Pons (tissue), 1 donor: ENCODE results near the gene DAPK1.

Experiments
- DNase-seq: peaks from one replicate; pipeline ENCODE4 v3.0.0-alpha.2; 2016; ENCODE audit warnings: low spot score

The DAPK1 gene

GRCh38 chr9:87613265-87614111, 115.8 kb downstream of the DAPK1 start:
- DNase-seq: peak; percentile 24

- DNase-seq: no peak
Observed at GRCh38 chr9:87614397-87614796, 116.7 kb downstream of the DAPK1 start.

GRCh38 chr9:87615136-87615535, 117.5 kb downstream of the DAPK1 start:
- DNase-seq: no peak

GRCh38 chr9:87615547-87616148, 118.0 kb downstream of the DAPK1 start:
- no peak for DNase-seq

GRCh38 chr9:87618226-87618625, 120.6 kb downstream of the DAPK1 start:
- DNase-seq: no peak

GRCh38 chr9:87618931-87619330, 121.3 kb downstream of the DAPK1 start:
- no peak for DNase-seq

- DNase-seq: no peak
Observed at GRCh38 chr9:87619346-87619745, 121.7 kb downstream of the DAPK1 start.

- DNase-seq: peak; percentile 37
Observed at GRCh38 chr9:87620731-87621322, 123.2 kb downstream of the DAPK1 start.

- DNase-seq: no peak
Observed at GRCh38 chr9:87622098-87622497, 124.4 kb downstream of the DAPK1 start.

GRCh38 chr9:87622923-87623322, 125.3 kb downstream of the DAPK1 start:
- DNase-seq: no peak

- DNase-seq: no peak
Observed at GRCh38 chr9:87628346-87628745, 130.7 kb downstream of the DAPK1 start.

GRCh38 chr9:87629104-87629503, 131.4 kb downstream of the DAPK1 start:
- DNase-seq: no peak

GRCh38 chr9:87630266-87630665, 132.6 kb downstream of the DAPK1 start:
- DNase-seq: no peak

GRCh38 chr9:87630846-87631245, 133.2 kb downstream of the DAPK1 start:
- DNase-seq: no peak

GRCh38 chr9:87635656-87636501, 138.2 kb downstream of the DAPK1 start:
- no peak for DNase-seq

GRCh38 chr9:87638292-87638691, 140.6 kb downstream of the DAPK1 start:
- DNase-seq: no peak

- no peak for DNase-seq
Observed at GRCh38 chr9:87639949-87640348, 142.3 kb downstream of the DAPK1 start.

GRCh38 chr9:87640385-87640795, 142.7 kb downstream of the DAPK1 start:
- DNase-seq: no peak

- DNase-seq: no peak
Observed at GRCh38 chr9:87641067-87641466, 143.4 kb downstream of the DAPK1 start.

- DNase-seq: no peak
Observed at GRCh38 chr9:87642330-87643106, 144.9 kb downstream of the DAPK1 start.

- no peak for DNase-seq
Observed at GRCh38 chr9:87643107-87643650, 145.5 kb downstream of the DAPK1 start.
